Body of pancreas (tissue), 4 donors: ENCODE data around the gene ARHGEF4.

Source experiments
- POLR2A ChIP-seq, 3 donors: fragments of 450-650 bp; IDR thresholded peaks; one replicate each; pipeline ENCODE4 v1.6.1; 2016; ENCODE audit warnings: antibody characterized with exemption in 3 of 3, mild to moderate bottlenecking in 2 of 3
- TF ChIP-seq, protein P1 (sequence below), 7 experiments: fragments of 450-650 bp in 4 of 7; fragments of 200-600 bp in 3 of 7; sonication (generic) in 3 of 7; IDR thresholded peaks; one replicate each; pipeline ENCODE4 v1.5.1; 2016 to 2019; ENCODE audit warnings: antibody characterized with exemption in 7 of 7

DNA sequence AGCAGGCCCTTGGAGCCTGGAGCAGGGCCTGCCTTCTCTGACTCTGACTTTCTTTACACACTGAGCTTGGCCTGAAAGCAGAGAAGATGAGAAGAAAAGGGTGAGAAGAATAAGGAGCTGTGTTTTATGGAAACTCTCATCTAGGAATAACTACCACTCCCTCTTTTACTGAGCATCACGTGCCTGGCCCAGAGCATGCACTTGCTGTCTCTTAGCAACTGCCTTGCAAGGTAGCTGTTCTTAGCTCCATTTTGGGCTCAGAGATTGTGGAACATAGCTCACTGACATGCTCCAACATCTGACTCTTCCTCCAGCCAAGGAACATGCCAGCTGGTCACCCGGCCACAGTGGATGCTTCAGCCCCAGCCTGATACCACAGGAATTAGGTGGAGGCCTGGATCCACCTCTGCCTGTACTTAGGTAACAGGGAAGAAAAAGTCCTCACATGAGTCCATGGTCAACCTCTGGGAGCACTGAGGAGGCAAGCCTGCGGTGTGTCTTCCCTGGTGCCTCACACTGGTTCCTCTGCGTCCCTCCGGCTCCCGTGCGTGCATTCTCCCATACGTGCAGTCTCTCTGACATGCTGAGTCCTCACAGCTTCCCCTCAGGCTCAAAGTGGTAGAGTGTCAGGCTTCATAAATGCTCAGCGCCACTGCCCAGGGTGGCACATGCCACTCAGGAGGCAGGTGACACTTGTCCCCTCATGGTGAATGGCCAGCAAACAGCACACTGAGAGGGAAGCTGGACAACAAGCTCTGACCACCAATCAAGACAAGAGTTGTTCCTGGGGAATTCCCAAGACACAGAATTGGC is 45.7 kb upstream of the ARHGEF4 start:
- TF ChIP-seq POLR2A (IDR thresholded peaks at IDR 0.05), result no peak
- TF ChIP-seq, protein P1, sequence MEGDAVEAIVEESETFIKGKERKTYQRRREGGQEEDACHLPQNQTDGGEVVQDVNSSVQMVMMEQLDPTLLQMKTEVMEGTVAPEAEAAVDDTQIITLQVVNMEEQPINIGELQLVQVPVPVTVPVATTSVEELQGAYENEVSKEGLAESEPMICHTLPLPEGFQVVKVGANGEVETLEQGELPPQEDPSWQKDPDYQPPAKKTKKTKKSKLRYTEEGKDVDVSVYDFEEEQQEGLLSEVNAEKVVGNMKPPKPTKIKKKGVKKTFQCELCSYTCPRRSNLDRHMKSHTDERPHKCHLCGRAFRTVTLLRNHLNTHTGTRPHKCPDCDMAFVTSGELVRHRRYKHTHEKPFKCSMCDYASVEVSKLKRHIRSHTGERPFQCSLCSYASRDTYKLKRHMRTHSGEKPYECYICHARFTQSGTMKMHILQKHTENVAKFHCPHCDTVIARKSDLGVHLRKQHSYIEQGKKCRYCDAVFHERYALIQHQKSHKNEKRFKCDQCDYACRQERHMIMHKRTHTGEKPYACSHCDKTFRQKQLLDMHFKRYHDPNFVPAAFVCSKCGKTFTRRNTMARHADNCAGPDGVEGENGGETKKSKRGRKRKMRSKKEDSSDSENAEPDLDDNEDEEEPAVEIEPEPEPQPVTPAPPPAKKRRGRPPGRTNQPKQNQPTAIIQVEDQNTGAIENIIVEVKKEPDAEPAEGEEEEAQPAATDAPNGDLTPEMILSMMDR (IDR thresholded peaks at IDR 0.05), result no peak
